ENCODE results near the gene ICAM5. TPM values are rescaled to one million over a fixed set of nuclear protein-coding genes. Genes with fewer than 3 reads are reported as not detected.

ICAM5 gene
- total RNA-seq, 1 experiment from 2014 or later, result 53.9 TPM

GRCh38 chr19:10260141-10260584 is 29.6 kb upstream of the ICAM5 start:
- DNase-seq (ENCODE audit: low read depth, low spot score), result peak; percentile 23
- Histone ChIP-seq H3K4me3 (replicated peaks in 1 of 2; ENCODE audit: low read depth in 1 of 2, low read length in 2 of 2) (peak overlapping the region in 1 of 2 experiments; percentile 29; a peak in 2 of 4 replicates), H3K9me2 (ENCODE audit: insufficient read depth) (no peaks in the 10 kb centered on the region), H3K4me1 (ENCODE audit: control insufficient read depth in 1 of 2, insufficient read depth in 2 of 2, low read length in 2 of 2) (peaks cover 24 to 32% of the 10 kb centered on the region in 2 experiments), H3K27ac (ENCODE audit: low read depth, low read length) (peak overlapping the region; percentile 56), H3K36me3 (ENCODE audit: control insufficient read depth in 1 of 2, insufficient read depth in 2 of 2, low read length in 2 of 2) (peaks cover 10 to 23% of the 10 kb centered on the region in 2 experiments), H2AFZ (ENCODE audit: low read depth, low read length, poor library complexity, severe bottlenecking) (no peak overlapping the region), H3K27me3 (ENCODE audit: insufficient read depth, low read length) (no peaks in the 10 kb centered on the region), H4K20me1 (ENCODE audit: insufficient read depth) (no peaks in the 10 kb centered on the region; the same call in 1 of the 2 replicates), H3K9me3 (ENCODE audit: control insufficient read depth in 1 of 2, insufficient read depth in 1 of 2, low read depth in 1 of 2, low read length in 2 of 2) (no peaks in the 10 kb centered on the region), H3K4me2 (ENCODE audit: low read length) (peak overlapping the region; percentile 74), H3K79me2 (ENCODE audit: insufficient read depth, low read length) (peaks cover 5% of the 10 kb centered on the region; the same call in 1 of the 2 replicates), H3K9ac (ENCODE audit: low read length) (peak overlapping the region; percentile 49)
- ChIA-PET POLR2A (interaction anchor here (0.6 to 2.3 kb wide), 5 partner anchors 29 to 185 kb away, joined by 3 to 11 read pairs (median 5); partner anchors contain the start of gene ICAM5), CTCF (interaction anchor here (0.7 to 7.7 kb wide), 16 partner anchors 8 to 439 kb away, joined by 3 to 233 read pairs (median 10); partner anchors contain the start of genes CDC37, ICAM1, ICAM5 and TYK2), RAD21 (ENCODE audit: low non-redundant PET in 1 of 2, low total read pairs in 2 of 2, uncharacterized antibody in 2 of 2, unreplicated experiment in 2 of 2) (interaction anchor here (0.6 to 2.4 kb wide), 7 partner anchors 9 to 131 kb away, joined by 3 to 22 read pairs (median 6); partner anchors contain the start of gene ICAM1 (in 1 of the 2))
- BruUV-seq (replicated peaks), result no TSS peak
- no peak for TF ChIP-seq CBX3 (IDR thresholded peaks at IDR 0.05; ENCODE audit: low read depth)
- no peak for TF ChIP-seq EZH2phosphoT487 (IDR thresholded peaks at IDR 0.05; ENCODE audit: borderline replicate concordance)
- TF ChIP-seq POLR2AphosphoS5 (IDR thresholded peaks at IDR 0.05; ENCODE audit: low read depth, low read length), result no peak; the same call in 1 of the 2 replicates
- TF ChIP-seq CEBPB (IDR thresholded peaks at IDR 0.05; ENCODE audit: low read depth), result no peak
- TF ChIP-seq TCF7L2 (IDR thresholded peaks at IDR 0.05; ENCODE audit: borderline replicate concordance, extremely low read depth, insufficient read depth, insufficient read length), result no peak
- peak; percentile 34; the same call in 1 of the 2 replicates for TF ChIP-seq MAX (IDR thresholded peaks at IDR 0.05)
- peak; percentile 95 for TF ChIP-seq EGR1 (IDR thresholded peaks at IDR 0.05; ENCODE audit: low read depth)
- TF ChIP-seq, protein P1, sequence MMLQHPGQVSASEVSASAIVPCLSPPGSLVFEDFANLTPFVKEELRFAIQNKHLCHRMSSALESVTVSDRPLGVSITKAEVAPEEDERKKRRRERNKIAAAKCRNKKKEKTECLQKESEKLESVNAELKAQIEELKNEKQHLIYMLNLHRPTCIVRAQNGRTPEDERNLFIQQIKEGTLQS (IDR thresholded peaks at IDR 0.05), result no peak
- no peak for TF ChIP-seq SP1 (IDR thresholded peaks at IDR 0.05; ENCODE audit: low read depth)
- peak; percentile 34; the same call in 1 of the 2 replicates for TF ChIP-seq FOSL1 (IDR thresholded peaks at IDR 0.05; ENCODE audit: low read depth)
- no peak for TF ChIP-seq POLR2A (IDR thresholded peaks at IDR 0.05; ENCODE audit: borderline replicate concordance, extremely low read depth, insufficient read depth, insufficient read length)
- intact Hi-C loops (cut with micrococcal nuclease), result no loop called here
- peak; percentile 72 for ATAC-seq

Measured in HCT116 (cell line).